Activated CD4-positive, alpha-beta T cell treated with anti-CD3 and anti-CD28 coated beads, Interleukin-2, Interleukin-4, amounts not matched to agents 100 ng/mL and 50 ng/mL, durations not matched to agents 16 hours and 8 hours (primary cell): ENCODE results near the gene GPR15.

Experiments used
- DNase-seq: peaks from one replicate; pipeline ENCODE4 v3.0.0-alpha.2; 2020; ENCODE audit warnings: low spot score

The GPR15 gene

DNA sequence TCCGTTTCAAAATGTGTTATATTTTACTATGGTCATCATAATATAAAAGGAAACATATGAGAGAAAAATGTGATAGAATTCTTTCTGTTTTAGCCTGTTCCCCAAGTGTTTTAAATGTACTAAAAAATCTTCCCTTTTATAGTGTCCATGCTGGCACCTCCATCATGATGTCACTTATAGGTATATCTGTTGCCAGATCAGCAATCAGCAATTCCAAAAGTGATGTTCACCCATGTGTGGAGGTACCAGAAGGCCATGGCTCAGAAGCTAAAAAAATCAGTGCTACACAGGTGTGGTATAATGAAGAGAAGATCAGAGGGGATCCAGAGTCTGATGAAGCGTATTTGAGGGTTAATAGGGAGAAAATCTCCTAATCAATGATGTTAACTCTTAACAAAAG lies 1.1 kb upstream of the GPR15 start:
- no peak for DNase-seq

GRCh38 chr3:98532275-98532637 lies 478 bp downstream of the GPR15 start:
- no peak for DNase-seq

DNA sequence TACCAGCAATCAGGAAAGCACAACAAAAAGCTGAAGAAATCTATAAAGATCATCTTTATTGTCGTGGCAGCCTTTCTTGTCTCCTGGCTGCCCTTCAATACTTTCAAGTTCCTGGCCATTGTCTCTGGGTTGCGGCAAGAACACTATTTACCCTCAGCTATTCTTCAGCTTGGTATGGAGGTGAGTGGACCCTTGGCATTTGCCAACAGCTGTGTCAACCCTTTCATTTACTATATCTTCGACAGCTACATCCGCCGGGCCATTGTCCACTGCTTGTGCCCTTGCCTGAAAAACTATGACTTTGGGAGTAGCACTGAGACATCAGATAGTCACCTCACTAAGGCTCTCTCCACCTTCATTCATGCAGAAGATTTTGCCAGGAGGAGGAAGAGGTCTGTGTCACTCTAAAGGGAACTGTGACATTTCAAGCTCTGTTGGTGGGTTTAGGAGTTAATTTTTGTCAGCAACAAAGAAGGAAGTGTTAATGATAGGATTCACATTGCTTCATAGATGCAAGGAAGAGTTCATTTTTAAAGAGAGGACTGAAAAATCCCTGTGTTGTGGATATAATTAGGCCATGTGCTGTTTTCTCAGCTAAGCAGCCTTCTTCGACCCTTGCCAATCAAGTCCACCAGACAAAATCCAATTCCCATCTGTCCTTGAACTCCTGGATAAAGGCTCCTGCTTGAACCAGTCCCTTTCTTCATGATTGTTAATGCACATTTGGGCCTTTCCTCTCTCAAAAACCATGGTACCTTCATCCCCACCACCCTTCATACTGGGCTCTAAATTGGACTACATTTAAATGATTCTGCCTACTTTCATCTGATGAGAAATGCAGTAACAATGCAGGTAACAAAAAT lies 1.2 kb downstream of the GPR15 start:
- DNase-seq = no peak

DNA sequence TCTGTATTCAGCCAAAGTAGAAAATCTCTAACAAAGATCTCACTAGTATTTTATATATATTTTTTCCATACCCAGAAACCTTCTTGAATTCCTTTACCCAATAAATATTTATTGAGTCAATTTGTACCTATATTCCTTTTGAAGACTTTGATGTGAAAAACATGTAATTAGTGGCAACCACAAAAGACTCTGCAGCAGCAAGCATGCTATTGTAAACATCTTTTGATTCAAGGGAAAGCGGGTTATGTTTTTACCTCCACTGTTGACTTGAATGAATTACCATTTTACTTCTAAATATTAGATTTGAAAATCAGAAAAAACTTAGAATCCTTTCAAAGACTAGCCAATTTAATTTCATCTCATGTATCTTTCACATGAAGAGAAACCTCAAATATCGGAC lies 2.4 kb downstream of the GPR15 start:
- DNase-seq = no peak

DNA sequence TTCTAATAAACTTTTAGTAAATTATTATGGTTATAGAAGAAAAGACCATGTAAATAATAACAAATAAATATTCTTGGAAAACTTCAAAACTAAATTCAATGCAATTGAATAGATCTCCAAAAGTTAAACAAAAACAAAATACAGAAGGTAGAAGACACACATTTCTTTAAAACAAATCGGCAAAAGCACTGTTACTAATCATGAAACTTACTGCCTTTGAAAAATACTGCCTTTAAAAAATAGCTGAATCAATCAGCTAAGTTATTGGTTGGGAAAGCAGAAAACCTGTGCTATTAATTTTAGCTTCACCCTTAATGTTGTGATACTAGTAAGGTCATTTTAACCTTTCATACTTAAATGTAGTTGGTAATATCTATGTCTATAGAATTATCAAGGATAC lies 3.0 kb downstream of the GPR15 start:
- DNase-seq = no peak

DNA sequence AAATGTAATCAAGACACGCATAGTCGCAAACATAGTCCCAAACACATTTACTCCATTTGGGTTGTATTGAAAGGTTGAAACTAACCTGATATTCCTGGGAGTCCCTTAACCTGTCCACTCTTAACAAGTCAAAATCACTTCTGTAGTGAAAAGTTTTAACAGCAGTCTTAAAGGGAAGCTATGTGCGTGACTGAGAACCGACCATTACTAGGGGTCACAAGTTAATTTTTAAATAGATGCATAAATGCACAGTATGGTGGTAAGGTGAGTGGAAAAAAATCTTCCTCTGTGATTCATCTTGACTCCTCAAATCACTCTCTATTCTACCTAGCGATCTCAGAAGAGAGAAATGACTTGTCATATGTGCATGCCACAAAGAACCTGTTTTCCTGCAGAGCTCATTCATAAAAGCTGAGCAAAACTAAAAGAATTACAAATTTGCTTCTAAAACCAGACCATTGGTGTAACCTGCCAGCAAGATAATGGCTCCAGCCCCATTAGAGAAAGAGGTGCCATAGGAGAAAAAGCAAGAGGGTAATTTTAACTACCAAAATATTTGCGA lies 4.8 kb downstream of the GPR15 start:
- peak; percentile 90 for DNase-seq

GRCh38 chr3:98540346-98540745 lies 8.6 kb downstream of the GPR15 start:
- DNase-seq = peak; percentile 89

- DNase-seq = no peak
Measured at GRCh38 chr3:98541695-98542094, 9.9 kb downstream of the GPR15 start.

GRCh38 chr3:98542623-98543022 lies 10.8 kb downstream of the GPR15 start:
- DNase-seq = no peak

DNA sequence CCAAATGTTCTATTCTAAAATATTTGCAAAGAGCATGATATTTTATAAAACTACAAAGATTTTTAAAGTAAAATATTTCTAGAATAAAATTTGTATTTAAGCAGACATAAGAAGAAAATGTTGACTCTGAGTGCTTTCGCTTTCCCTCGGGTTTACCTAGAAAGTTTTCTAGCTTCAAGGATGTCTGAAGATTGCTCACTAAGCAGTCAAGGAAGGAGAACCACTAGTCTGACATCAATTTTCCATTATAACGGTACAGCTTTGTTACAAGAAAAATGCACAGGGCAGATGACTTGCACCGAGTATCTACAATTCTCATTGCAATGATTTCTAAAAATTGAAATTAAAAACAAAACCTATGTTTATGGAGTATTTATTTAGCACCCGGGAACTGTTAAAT lies 14.2 kb downstream of the GPR15 start:
- peak; percentile 73 for DNase-seq

GRCh38 chr3:98548544-98548943 lies 16.8 kb downstream of the GPR15 start:
- no peak for DNase-seq

DNA sequence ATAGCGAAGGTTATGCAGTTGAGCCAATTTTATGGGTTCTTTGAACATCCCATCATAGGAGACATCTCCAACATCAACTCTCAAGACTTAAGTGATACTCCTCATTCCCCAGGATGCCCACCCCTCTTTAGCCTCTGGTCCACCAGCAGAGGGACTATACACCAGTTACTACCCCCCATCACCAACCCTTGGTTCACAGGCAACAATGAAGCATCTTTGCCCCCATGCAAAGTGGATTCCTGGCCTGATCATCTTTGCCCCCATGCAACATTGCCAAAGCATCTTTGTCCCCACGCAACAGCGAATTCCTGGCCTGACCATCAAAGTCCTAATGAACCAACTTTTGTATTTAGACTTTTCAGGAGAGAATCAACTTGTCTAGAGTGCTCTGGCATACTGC lies 19.1 kb downstream of the GPR15 start:
- DNase-seq = no peak

DNA sequence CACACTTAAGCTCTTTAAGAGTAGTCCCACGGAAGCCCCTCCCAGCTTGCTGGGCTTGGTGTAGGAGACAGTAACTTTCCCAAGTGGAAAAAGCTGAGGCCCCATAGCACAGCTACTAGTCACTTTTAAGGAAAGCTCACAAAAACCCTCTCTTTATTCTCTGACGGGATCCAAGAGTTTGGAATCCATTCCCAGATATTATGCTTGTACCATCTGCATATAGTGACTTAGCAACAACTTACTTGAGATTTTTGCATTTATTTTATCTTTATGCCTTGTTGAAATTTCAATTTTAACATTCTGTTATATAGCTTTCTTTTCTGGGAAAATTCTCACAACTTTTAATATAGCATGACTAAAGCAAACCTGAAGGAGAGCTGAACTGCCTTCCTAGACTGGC lies 19.5 kb downstream of the GPR15 start:
- DNase-seq = no peak

DNA sequence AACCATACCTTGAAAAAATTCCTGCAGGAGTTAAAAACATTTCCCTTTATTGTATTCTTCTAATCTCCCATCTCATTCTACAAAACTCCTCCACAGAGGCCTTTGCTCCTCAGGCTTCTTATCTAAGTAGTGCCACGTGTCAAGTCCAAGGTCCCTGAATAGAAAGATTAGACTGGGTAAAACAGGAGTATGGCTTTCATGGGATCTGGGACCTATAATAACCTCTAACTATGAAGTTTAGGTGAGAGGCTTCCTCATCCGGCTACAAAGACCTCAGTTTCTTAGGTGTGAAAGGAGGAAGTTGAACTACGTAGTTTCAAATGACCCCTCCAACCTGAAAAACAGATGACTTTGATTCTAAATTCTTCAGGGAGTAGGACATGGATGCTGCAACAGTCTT lies 20.0 kb downstream of the GPR15 start:
- DNase-seq = no peak

- DNase-seq = no peak
Measured at GRCh38 chr3:98552232-98553020, 20.6 kb downstream of the GPR15 start.

DNA sequence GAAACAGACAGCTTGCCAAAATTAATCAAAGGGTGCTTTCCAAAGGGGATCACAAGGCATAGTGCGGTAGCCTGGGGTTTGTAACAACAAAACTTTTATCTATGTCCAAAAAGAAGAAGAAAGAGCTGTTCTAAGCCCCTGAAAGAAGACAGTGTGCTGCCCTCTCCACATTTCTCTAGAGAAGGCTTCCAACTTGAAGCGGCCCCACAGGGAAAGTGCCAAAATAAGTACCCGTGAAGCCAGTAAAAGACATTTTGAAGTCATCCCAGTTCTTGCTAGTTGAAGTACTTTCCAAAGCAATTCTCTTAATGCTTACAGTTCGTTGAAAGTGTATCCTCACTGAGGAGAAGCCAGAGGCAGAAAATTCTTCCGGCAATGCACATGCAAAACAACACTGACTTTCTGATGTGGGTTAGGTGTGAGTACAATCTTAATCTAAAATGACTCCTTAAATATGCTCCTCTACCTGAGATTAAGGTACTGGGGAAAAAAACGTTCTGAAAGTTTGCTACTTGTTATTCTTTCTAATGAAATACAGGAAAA lies 21.3 kb downstream of the GPR15 start:
- no peak for DNase-seq

GRCh38 chr3:98553753-98554152 lies 22.0 kb downstream of the GPR15 start:
- DNase-seq = no peak

- DNase-seq = no peak
Measured at GRCh38 chr3:98554580-98554979, 22.8 kb downstream of the GPR15 start.

DNA sequence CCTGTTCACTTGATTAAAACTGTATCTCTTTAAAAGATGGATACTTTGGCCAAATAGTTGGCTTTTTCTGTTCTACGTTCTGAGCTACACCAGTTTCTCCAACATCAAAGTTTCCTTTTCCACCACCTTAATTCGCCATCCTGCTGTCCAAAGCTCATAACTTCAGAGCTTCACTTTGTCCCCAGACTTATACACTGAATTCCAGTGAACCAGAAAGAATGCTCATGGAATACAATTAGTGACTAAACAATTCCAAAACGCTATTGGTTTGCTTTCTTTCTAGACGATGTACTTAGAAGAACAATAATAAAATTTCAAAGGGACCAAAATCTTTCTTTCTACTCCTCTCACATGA lies 23.2 kb downstream of the GPR15 start:
- DNase-seq = no peak

- peak; percentile 96 for DNase-seq
Measured at GRCh38 chr3:98556164-98557130, 24.7 kb downstream of the GPR15 start.

DNA sequence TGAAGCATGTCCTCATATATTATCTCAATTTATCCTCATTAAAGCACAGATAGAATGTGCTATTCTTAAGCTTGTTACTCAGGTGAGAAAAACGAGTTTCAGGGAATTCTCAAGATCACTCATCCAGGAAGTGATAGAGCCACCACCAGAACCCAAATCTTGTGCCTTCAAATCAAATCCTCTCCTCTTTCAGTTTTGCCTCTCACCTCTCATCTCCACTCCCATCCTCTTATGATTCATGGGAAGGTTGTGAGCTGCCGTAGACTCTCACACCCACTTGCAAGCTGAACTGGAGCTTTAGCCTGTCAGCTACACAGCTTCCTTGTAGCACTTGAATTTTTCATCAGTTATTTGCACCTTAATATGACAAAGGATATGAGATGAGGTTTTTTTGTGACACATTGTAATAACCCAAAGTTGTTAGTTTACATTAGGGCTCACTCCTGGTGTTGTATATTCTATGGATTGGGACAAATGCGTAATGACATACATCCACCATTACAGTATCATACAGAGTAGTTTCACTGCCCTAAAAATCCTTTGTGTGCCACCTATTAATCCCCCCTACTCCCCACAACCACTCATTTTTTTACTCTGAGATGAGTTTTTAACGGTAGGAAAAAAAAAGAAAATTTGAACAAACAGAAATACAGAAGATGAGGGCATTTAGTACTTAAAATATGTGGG lies 25.7 kb downstream of the GPR15 start:
- peak; percentile 93 for DNase-seq
